WTC11 (cell line): Measurements from ENCODE around the gene TNFRSF4. TPM values are rescaled to one million over a fixed set of nuclear protein-coding genes. Genes with fewer than 3 reads are reported as not detected.

Experiments used
- ATAC-seq: fragments of 200-7000 bp; cut with Tn5 transposase; 2 replicates; pipeline ENCODE4 v1.10.0; 2021; ENCODE audit warnings: mild to moderate bottlenecking, moderate library complexity
- CTCF ChIA-PET: fragments of 300-600 bp; sonication (Branson Sonifier 250); formaldehyde crosslinking; loops from one replicate; lab custom pipeline; 2021; ENCODE audit warnings: antibody characterized with exemption; lab: Charles Lee
- POLR2A ChIA-PET: fragments of 350-600 bp; sonication (Branson Sonifier 250); formaldehyde crosslinking; loops from one replicate; lab custom pipeline; 2021; ENCODE audit warnings: antibody characterized with exemption; lab: Charles Lee
- DNase-seq: peaks from one replicate; pipeline ENCODE4 v3.0.0; 2021; ENCODE audit warnings: low spot score
- H3K27ac Mint-ChIP-seq: 2 replicates; pipeline ENCODE4 v1.8.0; 2021; ENCODE audit warnings: mixed read lengths
- H3K27me3 Mint-ChIP-seq: 2 replicates; pipeline ENCODE4 v1.8.0; 2021; ENCODE audit warnings: low read depth, mild to moderate bottlenecking, moderate library complexity, mixed read lengths
- H3K36me3 Mint-ChIP-seq: 2 replicates; pipeline ENCODE4 v1.8.0; 2021; ENCODE audit warnings: mixed read lengths
- H3K4me1 Mint-ChIP-seq: 2 replicates; pipeline ENCODE4 v1.8.0; 2022; ENCODE audit warnings: mixed read lengths
- H3K4me3 Mint-ChIP-seq: 2 replicates; pipeline ENCODE4 v1.8.0; 2021; ENCODE audit warnings: mild to moderate bottlenecking, moderate library complexity, mixed read lengths
- H3K9me3 Mint-ChIP-seq: 2 replicates; pipeline ENCODE4 v1.8.0; 2021; ENCODE audit warnings: mixed read lengths
- CTCF ChIP-seq: fragments of 200-600 bp; IDR thresholded peaks from 2 replicates; pipeline ENCODE4 v1.8.0; 2022; ENCODE audit warnings: antibody characterized with exemption
- ELF4 ChIP-seq: sonication (generic); formaldehyde crosslinking; IDR thresholded peaks from 2 replicates; pipeline ENCODE4 v1.8.1; 2022; ENCODE audit warnings: low read depth, mild to moderate bottlenecking, moderate library complexity, missing genetic modification reagents
- ESRRA ChIP-seq: sonication (generic); formaldehyde crosslinking; IDR thresholded peaks from 2 replicates; pipeline ENCODE4 v1.8.1; 2022; ENCODE audit warnings: mild to moderate bottlenecking, missing genetic modification reagents, borderline replicate concordance
- GTF2I ChIP-seq: fragments of 250-450 bp; sonication (Bioruptor Pico); conservative IDR thresholded peaks from 2 replicates; pipeline ENCODE4 v1.4.0; 2021; ENCODE audit warnings: mild to moderate bottlenecking
- HMGA2 ChIP-seq: fragments of 250-450 bp; sonication (Bioruptor Pico); IDR thresholded peaks from 2 replicates; pipeline ENCODE4 v1.4.0; 2021; ENCODE audit warnings: mild to moderate bottlenecking, moderate library complexity
- IRF2 ChIP-seq: sonication (generic); formaldehyde crosslinking; IDR thresholded peaks from 2 replicates; pipeline ENCODE4 v1.8.0; 2022; ENCODE audit warnings: low read depth, missing genetic modification reagents, borderline replicate concordance
- JAZF1 ChIP-seq: fragments of 250-450 bp; sonication (Bioruptor Pico); IDR thresholded peaks from 2 replicates; pipeline ENCODE4 v1.9.0; 2021; ENCODE audit warnings: moderate library complexity, mild to moderate bottlenecking, inconsistent platforms
- KAT7 ChIP-seq: sonication (generic); formaldehyde crosslinking; IDR thresholded peaks from 2 replicates; pipeline ENCODE4 v1.8.1; 2023; ENCODE audit warnings: missing genetic modification reagents, mild to moderate bottlenecking, borderline replicate concordance
- NFATC4 ChIP-seq: fragments of 250-450 bp; sonication (Bioruptor Pico); IDR thresholded peaks from 2 replicates; pipeline ENCODE4 v1.9.0; 2021; ENCODE audit warnings: mild to moderate bottlenecking
- SMAD3 ChIP-seq: sonication (generic); formaldehyde crosslinking; IDR thresholded peaks from 2 replicates; pipeline ENCODE4 v1.8.0; 2022; ENCODE audit warnings: missing genetic modification reagents, mild to moderate bottlenecking, borderline replicate concordance
- SP1 ChIP-seq: sonication (generic); formaldehyde crosslinking; conservative IDR thresholded peaks from 2 replicates; pipeline ENCODE4 v1.8.1; 2022; ENCODE audit warnings: missing genetic modification reagents
- TCF7 ChIP-seq: sonication (generic); formaldehyde crosslinking; IDR thresholded peaks from 2 replicates; pipeline ENCODE4 v1.8.0; 2022; ENCODE audit warnings: mild to moderate bottlenecking, low read depth, missing genetic modification reagents, moderate library complexity
- ZBTB21 ChIP-seq: sonication (generic); formaldehyde crosslinking; IDR thresholded peaks from 2 replicates; pipeline ENCODE4 v1.8.1; 2023; ENCODE audit warnings: mild to moderate bottlenecking, missing genetic modification reagents, borderline replicate concordance
- ZNF121 ChIP-seq: sonication (generic); formaldehyde crosslinking; IDR thresholded peaks from 2 replicates; pipeline ENCODE4 v1.8.0; 2023; ENCODE audit warnings: missing genetic modification reagents
- ZNF219 ChIP-seq: sonication (generic); formaldehyde crosslinking; IDR thresholded peaks from 2 replicates; pipeline ENCODE4 v1.8.0; 2023; ENCODE audit warnings: missing genetic modification reagents, mild to moderate bottlenecking, borderline replicate concordance
- ZNF317 ChIP-seq: sonication (generic); formaldehyde crosslinking; IDR thresholded peaks from 2 replicates; pipeline ENCODE4 v1.8.1; 2023; ENCODE audit warnings: low read depth, mild to moderate bottlenecking, moderate library complexity, missing genetic modification reagents, borderline replicate concordance
- ZNF416 ChIP-seq: fragments of 250-450 bp; sonication (Bioruptor Pico); IDR thresholded peaks from 2 replicates; pipeline ENCODE4 v1.9.0; 2021; ENCODE audit warnings: mild to moderate bottlenecking, inconsistent platforms
- ZNF423 ChIP-seq: fragments of 250-450 bp; sonication (Bioruptor Pico); IDR thresholded peaks from 2 replicates; pipeline ENCODE4 v2.1.2; 2022; ENCODE audit warnings: mild to moderate bottlenecking, moderate library complexity
- ZNF671 ChIP-seq: fragments of 250-450 bp; sonication (Bioruptor Pico); IDR thresholded peaks from 2 replicates; pipeline ENCODE4 v1.8.0; 2021; ENCODE audit warnings: mild to moderate bottlenecking
- total RNA-seq: library from RNA; stranded (reverse); gene quantifications from 3 replicates; pipeline ENCODE4 v1.2.3, GENCODE V29; 2021
- TF ChIP-seq, protein P1 (sequence below): sonication (generic); formaldehyde crosslinking; IDR thresholded peaks from 2 replicates; pipeline ENCODE4 v1.8.0; 2022; ENCODE audit warnings: mild to moderate bottlenecking, missing genetic modification reagents
- TF ChIP-seq, protein P2 (sequence below): sonication (generic); formaldehyde crosslinking; IDR thresholded peaks from 2 replicates; pipeline ENCODE4 v1.8.1; 2023; ENCODE audit warnings: mild to moderate bottlenecking, missing genetic modification reagents

The TNFRSF4 gene
- total RNA-seq, 1 experiment from 2014 or later: 0.33 TPM

- ChIA-PET CTCF (interaction anchor here (0.8 to 3.1 kb wide), 5 partner anchors 31 to 86 kb away, joined by 4 to 17 read pairs (median 9); partner anchors contain the start of gene TTLL10), POLR2A (no interaction called here)
- Mint-ChIP-seq H3K4me1 (no peaks in the 10 kb centered on the region), H3K27ac (no peak overlapping the region), H3K36me3 (no peaks in the 10 kb centered on the region), H3K9me3 (no peaks in the 10 kb centered on the region), H3K27me3 (peaks cover 4% of the 10 kb centered on the region), H3K4me3 (0 out of 2 replicates have a peak overlapping the region, but pooled peaks have one; percentile 40)
- ATAC-seq (peak; percentile 8; the same call in 1 of the 2 replicates), DNase-seq (no peak)
- TF ChIP-seq, protein P1, sequence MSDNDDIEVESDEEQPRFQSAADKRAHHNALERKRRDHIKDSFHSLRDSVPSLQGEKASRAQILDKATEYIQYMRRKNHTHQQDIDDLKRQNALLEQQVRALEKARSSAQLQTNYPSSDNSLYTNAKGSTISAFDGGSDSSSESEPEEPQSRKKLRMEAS (CRISPR knock-in tag): no peak
- TF ChIP-seq SP1 (CRISPR knock-in tag): peak; percentile 47; the same call in 1 of the 2 replicates
These were observed 8.1 kb downstream of the TNFRSF4 start for GRCh38 chr1:1205769-1206375.

DNA sequence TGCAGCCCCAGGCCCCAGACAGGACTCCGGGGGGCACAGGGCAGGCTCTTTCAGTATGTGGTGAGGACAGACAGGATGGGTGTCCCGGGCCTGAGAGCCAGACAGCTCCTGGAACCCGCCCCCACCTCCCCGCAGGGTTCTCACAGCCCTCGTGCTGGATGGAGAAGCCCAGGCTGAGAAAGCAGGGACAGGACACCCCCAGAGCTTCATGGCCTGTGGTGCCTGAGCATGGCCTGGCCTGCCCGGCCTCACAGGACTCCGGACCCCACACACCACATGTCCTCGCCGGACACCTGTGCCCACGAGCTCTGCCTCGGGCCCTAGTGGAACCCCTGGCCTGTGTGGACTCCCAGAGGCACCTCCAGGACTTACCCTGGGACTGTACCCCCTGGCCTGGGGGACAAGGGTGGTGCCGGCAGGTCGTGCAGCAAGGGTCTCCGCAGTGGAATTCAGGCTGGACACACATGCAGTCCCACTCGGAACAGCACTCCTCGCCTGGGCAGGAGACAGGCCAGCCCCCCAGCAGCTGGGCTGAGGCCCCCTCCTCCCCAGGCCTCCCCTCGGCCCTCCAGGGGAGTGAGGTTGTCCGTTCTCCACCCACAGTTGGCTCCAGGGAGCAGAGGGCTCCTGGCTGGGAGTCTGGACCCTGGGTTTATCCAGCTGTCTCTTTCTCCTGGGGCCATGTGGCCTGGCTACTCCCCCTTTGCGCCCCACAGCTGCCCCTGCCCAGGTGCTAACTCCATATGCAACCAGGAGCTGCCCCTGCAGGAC lies 8.8 kb downstream of the TNFRSF4 start:
- no peak overlapping the region for H3K27ac Mint-ChIP-seq
- TF ChIP-seq, protein P2, sequence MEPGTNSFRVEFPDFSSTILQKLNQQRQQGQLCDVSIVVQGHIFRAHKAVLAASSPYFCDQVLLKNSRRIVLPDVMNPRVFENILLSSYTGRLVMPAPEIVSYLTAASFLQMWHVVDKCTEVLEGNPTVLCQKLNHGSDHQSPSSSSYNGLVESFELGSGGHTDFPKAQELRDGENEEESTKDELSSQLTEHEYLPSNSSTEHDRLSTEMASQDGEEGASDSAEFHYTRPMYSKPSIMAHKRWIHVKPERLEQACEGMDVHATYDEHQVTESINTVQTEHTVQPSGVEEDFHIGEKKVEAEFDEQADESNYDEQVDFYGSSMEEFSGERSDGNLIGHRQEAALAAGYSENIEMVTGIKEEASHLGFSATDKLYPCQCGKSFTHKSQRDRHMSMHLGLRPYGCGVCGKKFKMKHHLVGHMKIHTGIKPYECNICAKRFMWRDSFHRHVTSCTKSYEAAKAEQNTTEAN: no peak
- TF ChIP-seq ZNF121 (no peak), ESRRA (CRISPR knock-in tag) (no peak), ZBTB21 (CRISPR knock-in tag) (no peak), IRF2 (CRISPR knock-in tag) (no peak), TCF7 (no peak), ELF4 (no peak), NFATC4 (CRISPR knock-in tag) (no peak), SMAD3 (no peak), HMGA2 (CRISPR knock-in tag) (no peak), ZNF671 (CRISPR knock-in tag) (no peak), JAZF1 (CRISPR knock-in tag) (no peak), CTCF (no peak), ZNF416 (CRISPR knock-in tag) (no peak), KAT7 (no peak), ZNF219 (CRISPR knock-in tag) (no peak), ZNF317 (CRISPR knock-in tag) (no peak), GTF2I (no peak), ZNF423 (CRISPR knock-in tag) (no peak)
- H3K4me1 Mint-ChIP-seq: peaks cover 3% of the 10 kb centered on the region; the same call in 1 of the 2 replicates
- H3K27me3 Mint-ChIP-seq: peaks cover 4% of the 10 kb centered on the region
- no peak for DNase-seq
- ChIA-PET POLR2A (interaction anchor here (0.6 kb wide), 1 partner anchor 661 kb away, joined by 3 read pairs; no protein-coding TSS in a partner anchor), CTCF (interaction anchor here (0.8 to 3.1 kb wide), 5 partner anchors 31 to 86 kb away, joined by 4 to 17 read pairs (median 9); partner anchors contain the start of gene TTLL10)
- H3K36me3 Mint-ChIP-seq: no peaks in the 10 kb centered on the region
- no peak for ATAC-seq
- no peaks in the 10 kb centered on the region for H3K9me3 Mint-ChIP-seq
- no peak overlapping the region for H3K4me3 Mint-ChIP-seq
